Stimulated activated CD4-positive, alpha-beta T cell treated with anti-CD3 and anti-CD28 coated beads, Interleukin-1b, Interleukin-23, amount 100 ng/mL, for 48 hours (primary cell): ENCODE data around the gene LAMTOR5.
"Not testable (repeated sequence)": the region's sequence is repeated elsewhere in the genome, so short reads cannot be mapped to it uniquely, and the experiment has no call there.

ENCODE experiments used
- DNase-seq: peaks from one replicate; pipeline ENCODE4 v3.0.0-alpha.2; 2020

LAMTOR5 gene

DNA sequence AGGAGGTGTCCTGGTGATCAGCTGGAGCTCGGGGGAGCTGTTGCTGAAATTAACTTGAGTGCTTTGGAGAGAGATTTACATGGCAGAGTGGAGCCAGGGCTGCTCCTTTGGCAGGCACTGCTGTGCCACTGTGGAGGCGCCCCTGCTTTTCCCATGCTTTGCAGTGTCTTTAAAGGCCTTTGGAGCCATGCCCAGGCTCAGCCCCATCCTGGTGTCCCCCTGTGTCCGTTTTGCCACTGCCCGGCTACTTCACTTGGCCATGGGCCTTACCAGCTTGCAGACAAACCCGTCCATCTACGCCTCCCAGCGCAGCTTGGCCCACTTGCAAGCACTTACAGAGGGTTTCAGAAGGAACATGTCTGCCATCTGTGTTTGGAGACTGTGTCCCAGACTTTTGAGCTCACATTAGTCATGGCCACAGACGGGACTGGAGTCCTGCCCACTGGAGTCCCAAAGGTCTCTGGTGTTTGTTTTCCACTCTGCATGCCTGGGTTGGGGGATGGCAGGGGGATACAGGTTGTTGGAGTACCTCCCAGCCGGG, 18.2 kb upstream of the LAMTOR5 start:
- no peak for DNase-seq

GRCh38 chr1:110424699-110425611, 17.5 kb upstream of the LAMTOR5 start:
- no peak for DNase-seq

- no peak for DNase-seq
Observed at GRCh38 chr1:110420874-110421793, 13.6 kb upstream of the LAMTOR5 start.

- no peak for DNase-seq
Observed at GRCh38 chr1:110420023-110420662, 12.6 kb upstream of the LAMTOR5 start.

- no peak for DNase-seq
Observed at GRCh38 chr1:110418729-110419128, 11.2 kb upstream of the LAMTOR5 start.

DNA sequence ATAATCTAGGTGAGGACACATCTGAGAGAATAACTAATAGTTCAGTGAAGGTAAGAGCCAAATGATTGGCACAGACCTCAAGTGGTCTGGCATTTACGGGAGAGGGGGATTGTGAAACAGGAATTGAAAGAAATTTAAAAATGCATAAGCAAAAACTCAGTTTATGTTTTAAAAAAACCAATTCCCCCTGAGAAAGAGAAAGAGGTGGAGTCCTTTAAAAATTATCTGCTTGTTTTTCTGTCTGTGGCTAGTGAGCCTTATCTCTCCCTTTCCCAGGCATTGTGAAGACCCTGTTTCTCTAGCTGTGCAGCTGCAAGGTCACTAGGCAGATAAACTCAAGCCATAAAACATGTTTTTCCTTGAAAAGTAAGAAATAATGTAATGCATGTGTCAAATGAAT, 5.6 kb upstream of the LAMTOR5 start:
- not testable (repeated sequence) for DNase-seq

DNA sequence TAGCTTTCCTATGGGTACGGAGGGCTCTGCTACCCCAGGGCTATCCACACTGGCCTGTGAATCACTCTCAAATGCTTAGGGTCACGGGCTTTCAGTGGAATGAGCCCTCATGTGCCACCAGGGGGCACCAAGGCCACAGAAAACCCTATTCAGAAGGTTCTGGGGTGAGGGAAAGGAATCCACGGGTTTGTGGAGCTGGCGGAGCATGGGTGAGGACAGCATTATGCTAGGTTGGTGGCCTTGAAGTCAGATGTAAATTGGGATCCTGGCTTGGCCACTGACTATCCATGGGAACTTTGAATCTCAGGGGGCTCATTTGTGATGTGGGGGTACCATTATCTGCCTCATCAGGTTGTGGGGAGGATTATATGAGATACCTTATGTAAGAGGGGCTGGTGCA, 5.1 kb upstream of the LAMTOR5 start:
- DNase-seq: peak; percentile 60

GRCh38 chr1:110411173-110411735, 3.8 kb upstream of the LAMTOR5 start:
- DNase-seq: no peak

- no peak for DNase-seq
Observed at GRCh38 chr1:110409316-110409715, 1.8 kb upstream of the LAMTOR5 start.

- DNase-seq: no peak
Observed at GRCh38 chr1:110408488-110408887, 994 bp upstream of the LAMTOR5 start.

- DNase-seq: not testable (repeated sequence)
Observed at GRCh38 chr1:110406407-110406806, 1.1 kb downstream of the LAMTOR5 start.

GRCh38 chr1:110404401-110404800, 3.1 kb downstream of the LAMTOR5 start:
- no peak for DNase-seq

DNA sequence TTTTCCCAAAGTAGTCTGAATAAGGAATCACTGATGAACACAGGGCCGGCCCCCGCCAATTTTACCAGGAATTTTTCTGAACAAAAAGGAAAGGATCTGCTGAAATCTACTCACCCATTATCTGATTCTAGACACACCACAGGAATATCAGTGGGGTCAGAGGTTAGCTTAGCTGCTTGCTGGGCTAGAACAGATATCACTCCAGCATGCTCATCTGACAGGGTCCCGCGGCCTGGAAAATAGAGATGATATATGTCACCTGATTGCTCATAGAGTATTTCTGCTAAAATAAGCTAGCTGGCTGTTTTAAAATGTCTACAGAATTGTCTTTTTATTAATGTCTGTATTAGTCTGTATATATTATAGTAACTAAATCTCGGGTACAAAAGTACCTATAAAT, 3.7 kb downstream of the LAMTOR5 start:
- DNase-seq: no peak

- not testable (repeated sequence) for DNase-seq
Observed at GRCh38 chr1:110396259-110396958, 11.1 kb downstream of the LAMTOR5 start.

DNA sequence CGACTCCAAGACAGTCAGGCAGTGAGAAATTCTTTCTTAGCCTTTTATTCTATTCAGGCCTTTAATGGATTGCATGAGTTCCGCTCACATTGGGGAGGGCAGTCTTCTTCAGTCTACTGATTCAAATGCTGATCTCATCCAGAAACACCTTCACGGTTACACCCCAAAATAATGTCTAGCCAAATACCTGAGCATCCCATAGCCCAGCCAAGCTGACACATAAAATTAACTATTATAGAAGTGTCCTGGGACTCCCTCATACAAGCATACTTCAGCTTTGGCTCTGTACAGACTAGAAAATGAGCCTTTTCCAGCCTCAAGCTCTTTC, 13.0 kb downstream of the LAMTOR5 start:
- DNase-seq: no peak

DNA sequence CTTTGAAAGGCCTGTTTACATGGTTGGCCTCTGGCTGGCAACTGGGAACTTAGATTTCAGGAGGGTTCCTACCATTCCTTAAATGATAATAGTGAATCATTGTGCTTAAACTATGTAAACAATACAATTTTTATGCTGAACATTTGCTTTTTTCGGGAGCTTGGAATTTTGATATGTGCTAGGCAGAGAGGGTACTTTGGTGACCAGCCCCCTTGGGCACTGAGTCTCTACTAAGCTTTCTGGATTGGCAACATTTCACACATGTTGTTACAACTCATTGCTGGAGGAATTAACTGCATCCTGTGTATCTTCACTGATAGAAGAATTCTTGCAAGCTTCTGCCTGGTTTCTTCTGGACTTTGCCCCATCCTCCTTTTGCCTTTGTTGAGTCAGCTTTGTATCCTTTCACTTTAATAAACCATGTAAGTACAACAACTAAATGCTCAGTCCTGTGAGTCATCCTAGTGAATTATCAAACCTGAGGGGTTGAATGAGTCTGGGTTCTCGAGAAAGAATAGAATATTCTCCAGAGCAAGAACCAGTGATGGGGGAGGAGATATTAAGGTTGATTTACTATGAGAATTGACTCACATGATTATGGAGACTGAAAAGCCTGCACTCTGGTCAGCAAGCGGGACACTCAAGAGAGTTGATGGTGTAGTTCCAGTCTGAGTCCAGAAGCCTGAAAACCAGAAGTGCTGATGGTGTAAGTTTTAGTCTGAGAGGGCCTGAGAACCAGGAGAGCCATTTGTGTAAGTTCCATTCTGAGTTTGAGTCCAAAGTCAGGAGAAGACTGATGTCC, 13.6 kb downstream of the LAMTOR5 start:
- no peak for DNase-seq

- DNase-seq: no peak
Observed at GRCh38 chr1:110393286-110393685, 14.2 kb downstream of the LAMTOR5 start.

DNA sequence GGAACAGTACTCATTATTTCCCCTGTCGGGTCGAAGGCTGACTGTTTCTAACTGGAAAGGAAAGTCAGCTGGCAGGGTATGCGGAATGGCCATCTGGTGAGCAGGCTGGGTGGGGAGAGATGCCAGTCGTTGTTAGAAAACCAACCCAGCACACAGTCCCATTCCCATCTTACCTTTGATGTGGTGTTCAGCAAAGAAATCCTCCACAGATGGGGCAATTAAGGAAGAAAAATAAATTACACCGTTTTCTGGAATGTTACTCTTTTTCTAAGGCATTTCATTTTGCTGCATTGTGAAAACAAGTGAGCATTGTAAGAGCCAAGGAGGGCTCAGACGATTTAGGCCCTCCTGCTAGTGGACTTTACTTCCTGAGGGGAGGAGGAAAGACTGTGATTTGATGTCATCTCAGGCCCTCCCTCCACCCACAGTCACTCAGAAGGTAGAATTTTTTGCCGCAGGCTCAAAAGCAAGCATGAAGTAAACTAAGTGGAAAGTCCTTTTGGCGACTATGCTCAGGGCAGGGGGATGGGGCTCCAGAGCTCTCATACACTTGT, 16.7 kb downstream of the LAMTOR5 start, which contains the start of gene SLC16A4:
TSS of gene SLC16A4 (minus strand) at position 335 of the 554 bp plus-strand sequence. CDS start 1,703 bp downstream, outside the sequence.
- DNase-seq: no peak

DNA sequence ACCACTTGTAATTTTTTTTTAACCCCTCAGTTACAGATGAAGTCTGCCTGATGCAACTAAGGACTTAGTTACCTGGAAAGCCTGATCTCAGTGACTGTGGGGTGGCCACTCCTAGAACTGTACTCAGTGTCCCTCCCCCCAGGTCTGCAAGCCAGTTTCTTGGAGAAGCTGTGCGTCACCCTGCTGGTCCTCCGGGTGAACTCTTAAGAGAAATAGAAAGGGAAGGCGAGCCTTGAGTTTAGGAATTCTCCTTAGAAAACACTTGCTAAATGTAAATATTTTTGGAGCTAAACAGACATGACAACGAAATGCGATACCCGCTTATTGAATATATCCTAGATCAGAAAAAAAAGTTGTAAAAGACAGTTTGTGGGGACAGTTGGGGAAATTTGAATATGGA, 17.4 kb downstream of the LAMTOR5 start:
- no peak for DNase-seq

- DNase-seq: no peak
Observed at GRCh38 chr1:110387048-110387754, 20.3 kb downstream of the LAMTOR5 start.
